Kidney (tissue), 14 donors: ENCODE data around the gene CLEC4E. TPM values are rescaled to one million over a fixed set of nuclear protein-coding genes. Genes with fewer than 3 reads are reported as not detected.

Experiments
- DNase-seq, 5 donors: peaks; one replicate each; pipeline ENCODE4 v3.0.0-alpha.2; 2013 to 2020
- FAIRE-seq: peaks from 2 replicates; lab custom pipeline; 2012; peaks lifted over from hg19 to GRCh38; lab: Jason Lieb, UNC
- H3K27ac ChIP-seq, 2 donors: one replicate each; pipeline ENCODE4 v1.7.0; 2013; ENCODE audit warnings: low read depth in 2 of 2, low read length in 2 of 2, inconsistent platforms in 1 of 2
- H3K27me3 ChIP-seq: one replicate; pipeline ENCODE4 v1.7.1; 2013; ENCODE audit warnings: low read length, inconsistent platforms; ENCODE audit not compliant: control insufficient read depth, insufficient read depth
- H3K36me3 ChIP-seq, 3 donors: one replicate each; pipeline versions ENCODE4 v1.7.0 to v1.7.1; 2013; ENCODE audit warnings: low read length in 3 of 3, control low read depth in 1 of 3, inconsistent platforms in 1 of 3; ENCODE audit not compliant: insufficient read depth in 3 of 3, control insufficient read depth in 2 of 3
- H3K4me1 ChIP-seq, 3 donors: one replicate each; pipeline versions ENCODE4 v1.7.0 to v1.7.1; 2013; ENCODE audit warnings: low read length in 3 of 3, inconsistent platforms in 1 of 3, low read depth in 1 of 3; ENCODE audit not compliant: control insufficient read depth in 2 of 3, insufficient read depth in 2 of 3
- H3K4me3 ChIP-seq, 3 donors: one replicate each; pipeline versions ENCODE4 v1.7.0 to v1.8.1; 2013; ENCODE audit warnings: low read length in 3 of 3, control low read depth in 1 of 3, inconsistent platforms in 1 of 3
- H3K9ac ChIP-seq, 3 donors: one replicate each; pipeline versions ENCODE4 v1.7.0 to v1.7.1; 2013; ENCODE audit warnings: low read length in 3 of 3, control low read depth in 1 of 3, inconsistent platforms in 1 of 3
- H3K9me3 ChIP-seq, 3 donors: one replicate each; pipeline versions ENCODE4 v1.7.0 to v1.7.1; 2013; ENCODE audit warnings: low read length in 3 of 3, control low read depth in 1 of 3, inconsistent platforms in 1 of 3; ENCODE audit not compliant: control insufficient read depth in 2 of 3, insufficient read depth in 1 of 3
- CTCF ChIP-seq: IDR thresholded peaks from 3 replicates; pipeline ENCODE4 v1.5.1; 2012; ENCODE audit warnings: mild to moderate bottlenecking, moderate library complexity, borderline replicate concordance; ENCODE audit not compliant: insufficient read depth; ENCODE audit errors: extremely low read depth
- intact Hi-C: fragments of 100-400 bp; cut with DNase I; formaldehyde crosslinking; loops from one replicate; pipeline ENCODE4 v1.11.1; 2022
- polyA plus RNA-seq: library from polyadenylated mRNA; stranded (reverse); fragments of 350-450 nt; fragmentation: Illumina TruSeq; extraction: RNeasy Lipid Tissue Mini Kit (QIAGEN cat#74804); gene quantifications from one replicate; pipeline ENCODE4 v1.2.3, GENCODE V29; 2014; ENCODE audit warnings: low read depth, low replicate concordance; ENCODE audit not compliant: insufficient read depth
- total RNA-seq: library from RNA; stranded (reverse); fragmentation: NEBNext Ultra II Directional; extraction: Animal tissue kit (Norgen Biotek cat#: 25700); gene quantifications from one replicate; pipeline ENCODE4 v1.2.1, GENCODE V29; 2021
- donor health status: control.
- donor health status: control.
- donor health status: control.
- donor health status: control.
- donor health status: control.
- donor health status: DM: yes; HTN: yes; CAD: no.
- donor health status: Normal renal cell carcinoma (clear cell type).

CLEC4E gene
- total and polyA plus RNA-seq, 2 donors from 2014 or later, result 0.88 to 4.3 TPM

- FAIRE-seq (no peak), DNase-seq (no peak)
- Histone ChIP-seq H3K4me1 (no peaks in the 10 kb centered on the region), H3K4me3 (no peak overlapping the region), H3K27ac (no peak overlapping the region), H3K27me3 (no peaks in the 10 kb centered on the region), H3K9ac (no peak overlapping the region), H3K9me3 (peaks cover 0 to 2% (median 0%) of the 10 kb centered on the region in 3 donors), H3K36me3 (no peaks in the 10 kb centered on the region)
- intact Hi-C loops, result no loop called here
- no peak for TF ChIP-seq CTCF
These were observed 21.6 kb upstream of the CLEC4E start for GRCh38 chr12:8562310-8562709.

GRCh38 chr12:8561011-8561410, 20.3 kb upstream of the CLEC4E start:
- FAIRE-seq, result no peak
- Histone ChIP-seq H3K4me1 (no peaks in the 10 kb centered on the region), H3K4me3 (no peak overlapping the region), H3K9ac (no peak overlapping the region), H3K9me3 (peaks cover 0 to 2% (median 0%) of the 10 kb centered on the region in 3 donors), H3K27me3 (no peaks in the 10 kb centered on the region), H3K36me3 (no peaks in the 10 kb centered on the region), H3K27ac (no peak overlapping the region)
- intact Hi-C loops, result no loop called here
- no peak for DNase-seq
- no peak for TF ChIP-seq CTCF

GRCh38 chr12:8559676-8560075, 19.0 kb upstream of the CLEC4E start:
- H3K9me3 ChIP-seq, result peaks cover 0 to 2% (median 0%) of the 10 kb centered on the region in 3 donors
- DNase-seq (no peak), FAIRE-seq (no peak)
- no peak overlapping the region for H3K9ac ChIP-seq
- H3K27me3 ChIP-seq, result no peaks in the 10 kb centered on the region
- no peaks in the 10 kb centered on the region for H3K4me1 ChIP-seq
- H3K4me3 ChIP-seq, result no peak overlapping the region
- no peaks in the 10 kb centered on the region for H3K36me3 ChIP-seq
- intact Hi-C loops, result no loop called here
- H3K27ac ChIP-seq, result no peak overlapping the region
- no peak for TF ChIP-seq CTCF

- intact Hi-C loops, result no loop called here
- Histone ChIP-seq H3K9ac (no peak overlapping the region), H3K9me3 (no peaks in the 10 kb centered on the region), H3K4me1 (no peaks in the 10 kb centered on the region), H3K36me3 (no peaks in the 10 kb centered on the region), H3K27ac (no peak overlapping the region), H3K27me3 (no peaks in the 10 kb centered on the region), H3K4me3 (no peak overlapping the region)
- DNase-seq (no peak), FAIRE-seq (no peak)
- no peak for TF ChIP-seq CTCF
These were observed 15.9 kb upstream of the CLEC4E start for GRCh38 chr12:8556531-8557097.
